GM13977 (cell line): ENCODE measurements around the gene KCNC4.
A peak's percentile ranks its signal among the peaks of the same experiment; 100 is the strongest.

Source experiments
- DNase-seq: peaks from one replicate; pipeline ENCODE4 v3.0.0; 2012; ENCODE audit warnings: low spot score
- in situ Hi-C: fragments of 300-500 bp; cut with MboI; formaldehyde crosslinking; loops from one replicate; pipeline ENCODE4 v1.12.0; 2022; ENCODE audit warnings: low sequenced_read_pairs, low pct_unique_long_range_greater_than_20kb, mixed read lengths, inconsistent platforms; ENCODE audit not compliant: unreplicated experiment
- TF ChIP-seq, protein P1 (sequence below): IDR thresholded peaks from 2 replicates; pipeline ENCODE4 v1.5.1; 2012; ENCODE audit warnings: mild to moderate bottlenecking, control low read depth; ENCODE audit not compliant: insufficient read depth; ENCODE audit errors: extremely low read depth, missing control alignments

The KCNC4 gene

DNA sequence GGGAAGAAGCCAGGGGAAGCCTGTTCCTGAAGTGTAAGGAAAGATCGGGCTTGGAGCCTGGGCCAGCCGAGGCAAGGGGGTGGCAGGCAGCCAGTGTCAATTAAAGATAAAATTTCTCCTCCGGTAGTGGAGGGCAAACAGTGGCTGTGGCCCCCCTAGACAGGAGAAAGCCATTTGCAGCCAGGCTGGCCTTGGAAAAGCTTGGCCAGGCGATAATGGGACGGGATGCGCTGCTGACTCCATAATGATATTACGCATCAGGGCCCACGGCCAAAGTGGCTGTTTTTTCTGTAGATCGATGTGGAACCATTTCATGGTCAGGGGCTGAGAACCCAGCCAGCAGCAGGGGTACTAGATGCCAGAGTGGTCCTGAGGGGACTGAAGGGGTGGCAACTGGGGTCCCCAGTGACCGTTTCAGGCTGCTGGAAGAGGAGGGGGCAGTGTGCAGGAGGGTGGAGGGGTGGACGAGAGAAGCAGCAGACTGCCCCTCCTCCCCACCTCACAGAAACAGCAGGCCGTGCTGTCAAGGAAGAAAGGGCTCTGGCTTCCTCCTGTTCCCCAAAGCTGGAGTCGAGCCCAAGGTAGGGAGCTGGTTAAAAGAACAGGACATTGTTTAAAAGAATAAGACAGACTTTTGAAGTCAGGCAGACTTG is 25.2 kb downstream of the KCNC4 start:
- in situ Hi-C loops = no loop called here
- TF ChIP-seq, protein P1, sequence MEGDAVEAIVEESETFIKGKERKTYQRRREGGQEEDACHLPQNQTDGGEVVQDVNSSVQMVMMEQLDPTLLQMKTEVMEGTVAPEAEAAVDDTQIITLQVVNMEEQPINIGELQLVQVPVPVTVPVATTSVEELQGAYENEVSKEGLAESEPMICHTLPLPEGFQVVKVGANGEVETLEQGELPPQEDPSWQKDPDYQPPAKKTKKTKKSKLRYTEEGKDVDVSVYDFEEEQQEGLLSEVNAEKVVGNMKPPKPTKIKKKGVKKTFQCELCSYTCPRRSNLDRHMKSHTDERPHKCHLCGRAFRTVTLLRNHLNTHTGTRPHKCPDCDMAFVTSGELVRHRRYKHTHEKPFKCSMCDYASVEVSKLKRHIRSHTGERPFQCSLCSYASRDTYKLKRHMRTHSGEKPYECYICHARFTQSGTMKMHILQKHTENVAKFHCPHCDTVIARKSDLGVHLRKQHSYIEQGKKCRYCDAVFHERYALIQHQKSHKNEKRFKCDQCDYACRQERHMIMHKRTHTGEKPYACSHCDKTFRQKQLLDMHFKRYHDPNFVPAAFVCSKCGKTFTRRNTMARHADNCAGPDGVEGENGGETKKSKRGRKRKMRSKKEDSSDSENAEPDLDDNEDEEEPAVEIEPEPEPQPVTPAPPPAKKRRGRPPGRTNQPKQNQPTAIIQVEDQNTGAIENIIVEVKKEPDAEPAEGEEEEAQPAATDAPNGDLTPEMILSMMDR = no peak
- no peak for DNase-seq

DNA sequence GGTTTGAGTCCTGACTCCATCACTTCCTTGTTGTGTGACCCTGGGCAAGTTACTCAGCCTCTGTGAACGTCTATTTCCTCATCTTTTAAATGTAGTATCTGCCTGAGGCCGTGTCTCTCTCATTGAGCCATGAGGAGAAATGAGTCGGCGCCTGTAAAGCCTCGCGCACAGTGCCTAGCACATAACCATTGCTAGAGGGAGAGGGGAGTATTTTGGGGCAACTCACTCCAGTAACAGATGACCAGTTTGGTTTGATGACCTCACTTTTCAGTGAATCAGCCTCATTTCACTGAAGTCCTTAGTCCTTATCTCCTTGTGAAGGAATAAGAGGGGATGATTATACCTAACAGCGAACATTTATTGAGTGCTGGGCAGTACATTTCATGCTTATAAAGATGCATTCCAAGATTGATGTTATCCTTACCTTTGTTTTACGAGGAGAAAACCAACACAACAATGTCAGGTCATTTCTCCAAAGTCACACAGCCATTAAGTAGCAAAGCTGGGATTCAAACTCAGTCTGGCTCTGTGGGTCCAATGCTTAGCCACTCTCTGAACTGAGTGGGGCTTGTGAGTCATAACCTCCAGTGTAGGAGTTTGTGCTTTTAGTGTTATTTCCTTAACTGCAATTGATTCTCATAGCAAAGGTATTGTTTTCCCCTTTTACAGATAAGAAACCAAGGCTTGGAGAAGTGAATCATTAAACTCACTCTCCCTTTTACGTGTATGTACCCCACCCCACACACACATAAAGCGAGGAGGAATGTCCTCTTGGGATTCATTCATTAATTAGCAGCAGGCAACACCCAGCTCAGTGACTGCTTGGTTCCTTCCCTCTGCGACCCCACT is 25.9 kb downstream of the KCNC4 start:
- in situ Hi-C loops = no loop called here
- TF ChIP-seq, protein P1 = no peak
- DNase-seq = no peak

DNA sequence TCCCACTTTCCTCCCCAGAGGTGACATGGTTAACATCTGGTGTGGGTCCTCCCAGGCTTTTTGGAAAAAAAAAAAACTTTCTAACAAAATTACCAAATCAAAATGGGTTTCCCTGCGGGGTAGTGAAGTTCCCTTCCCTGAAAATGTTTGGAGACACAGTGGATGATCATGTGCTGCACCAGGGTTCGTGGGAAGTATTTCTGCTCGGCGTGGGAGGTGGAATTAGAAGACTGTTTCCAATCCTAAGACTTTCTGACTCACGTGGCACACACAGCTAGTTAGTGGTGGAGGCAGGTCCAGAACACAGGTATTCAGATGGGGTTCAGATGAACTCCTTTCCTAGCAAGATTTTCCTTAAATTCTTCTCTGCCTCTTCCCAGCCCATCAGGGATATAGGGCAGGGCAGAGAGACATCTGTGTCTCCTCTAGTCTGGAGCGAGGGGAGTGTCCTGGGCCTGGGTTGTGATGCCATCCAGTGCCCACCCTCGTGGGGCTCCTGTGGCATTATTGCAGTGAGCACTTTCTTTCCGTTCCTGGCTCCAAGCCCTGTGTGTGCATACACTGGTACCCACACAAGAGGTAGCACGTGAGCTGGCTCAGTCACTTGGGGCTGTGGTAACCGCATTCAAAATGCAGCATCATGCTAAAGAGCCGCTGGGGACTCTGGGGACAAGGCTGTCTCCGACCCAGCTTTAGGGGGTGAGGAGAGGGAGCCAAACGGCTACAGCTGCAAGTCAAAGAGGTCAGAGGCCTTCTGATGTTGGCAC is 27.5 kb downstream of the KCNC4 start:
- in situ Hi-C loops = no loop called here
- DNase-seq = no peak

DNA sequence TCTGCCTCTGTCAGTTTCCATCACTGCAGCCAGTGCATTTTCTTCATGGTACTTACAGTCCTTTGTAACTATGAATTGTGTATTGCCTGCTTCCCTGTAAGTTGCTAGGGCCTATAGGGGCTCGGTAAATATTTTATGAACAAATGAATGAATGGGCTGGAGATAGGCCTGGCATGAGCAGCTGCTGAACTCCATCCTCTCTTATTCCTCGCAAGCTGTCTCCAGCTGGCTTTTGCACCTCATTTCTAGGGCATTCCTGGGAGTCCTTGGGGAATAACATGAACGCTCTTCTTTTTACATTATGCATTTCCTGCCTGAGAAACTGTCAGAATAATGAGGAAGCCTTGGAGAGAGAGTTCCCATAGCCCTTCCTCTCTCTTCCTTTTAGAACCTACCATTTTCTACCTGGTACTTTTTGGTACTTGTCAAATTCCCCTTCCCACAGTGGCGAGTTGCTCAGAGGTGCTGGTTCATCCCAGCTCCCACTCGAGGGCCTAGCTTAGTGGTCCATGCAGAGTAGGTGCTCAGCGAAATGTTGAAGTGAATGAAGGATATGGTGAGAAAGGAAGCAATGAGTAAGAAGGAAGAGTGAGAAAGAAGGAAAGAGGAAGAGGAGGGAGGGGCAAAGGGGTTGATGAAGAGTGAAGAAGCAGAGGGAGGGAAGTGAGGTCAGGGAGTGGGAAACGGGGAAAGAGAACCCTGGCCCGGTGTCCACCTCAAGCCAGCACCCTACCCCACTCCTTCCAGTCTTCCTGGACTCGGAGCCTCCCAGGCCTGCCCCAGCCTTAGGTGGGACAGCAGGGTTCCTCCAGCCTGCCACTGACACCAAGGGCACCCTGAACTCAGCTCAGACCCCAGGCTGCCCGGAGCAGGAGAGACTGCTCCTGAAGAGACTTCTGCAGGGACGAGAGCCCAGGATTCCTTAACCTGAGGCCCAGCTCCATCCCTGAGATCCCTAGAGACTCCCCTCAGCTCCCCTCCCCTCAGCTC is 29.6 kb downstream of the KCNC4 start:
- DNase-seq = peak; percentile 12
- TF ChIP-seq, protein P1 = no peak
- in situ Hi-C loops = no loop called here

More for the DNA sequence above, 27.5 kb downstream of the KCNC4 start:
- TF ChIP-seq, protein P1 = no peak

DNA sequence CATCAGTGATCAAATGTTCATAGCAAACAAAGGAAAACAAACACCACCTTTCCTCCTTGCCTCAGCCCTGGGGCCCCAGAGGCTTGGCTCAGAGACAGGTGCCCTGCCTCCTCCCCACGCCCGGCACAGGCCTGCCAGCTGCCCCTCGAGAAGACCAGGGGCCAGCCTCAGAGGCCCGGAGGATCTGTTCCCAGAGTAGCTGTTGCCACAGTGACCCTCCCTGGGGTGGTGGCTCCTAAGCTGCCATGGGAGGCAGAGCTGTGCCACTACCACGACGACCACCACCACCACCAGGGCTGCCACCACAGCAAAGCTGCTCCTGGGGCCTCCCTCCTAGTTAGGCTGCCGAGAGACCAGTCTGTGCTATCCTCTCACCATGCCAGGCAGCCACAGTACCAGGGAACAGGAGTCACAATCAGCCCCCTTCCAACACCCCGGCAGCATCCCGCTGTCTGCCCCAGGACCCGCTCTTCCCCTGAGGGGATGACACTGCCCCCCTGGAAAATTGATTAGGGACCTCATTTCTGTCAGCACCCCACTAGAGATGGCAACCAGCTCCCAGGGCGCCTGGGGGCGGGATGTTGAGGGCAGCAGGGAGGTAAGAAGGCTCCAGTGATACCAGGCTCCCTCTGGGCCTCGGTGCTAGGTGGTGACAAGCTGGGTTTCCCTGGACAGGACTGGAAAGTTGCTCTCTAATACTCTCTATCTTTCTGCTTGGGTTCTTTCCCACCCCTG is 30.5 kb downstream of the KCNC4 start:
- DNase-seq = no peak
- TF ChIP-seq, protein P1 = no peak
- in situ Hi-C loops = no loop called here
